Lung (tissue), 12 donors: ENCODE results near the gene TENT5C. TPM values are rescaled to one million over a fixed set of nuclear protein-coding genes. Genes with fewer than 3 reads are reported as not detected.

ENCODE experiments used
- ATAC-seq: fragments of 200-7000 bp; cut with Tn5 transposase; one replicate; pipeline ENCODE4 v1.9.1; 2020; ENCODE audit warnings: moderate number of reproducible peaks; ENCODE audit not compliant: insufficient read depth, low FRiP score
- DNase-seq, 3 donors: peaks; one replicate each; pipeline ENCODE4 v3.0.0-alpha.2; 2013 to 2017
- H3K27ac ChIP-seq, 2 donors: one replicate each; pipeline ENCODE4 v1.5.1; 2013; ENCODE audit warnings: mild to moderate bottlenecking in 2 of 2, moderate library complexity in 2 of 2, control low read depth in 1 of 2, inconsistent platforms in 1 of 2, low read depth in 1 of 2, low read length in 1 of 2
- H3K27me3 ChIP-seq, 3 donors: one replicate each; pipeline ENCODE4 v1.5.1; 2013; ENCODE audit warnings: low read length in 2 of 3; ENCODE audit not compliant: control insufficient read depth in 3 of 3, insufficient read depth in 3 of 3
- H3K36me3 ChIP-seq, 4 donors: one replicate each; pipeline ENCODE4 v1.5.1; 2013; ENCODE audit warnings: low read length in 4 of 4, mild to moderate bottlenecking in 1 of 4, moderate library complexity in 1 of 4; ENCODE audit not compliant: control insufficient read depth in 4 of 4, insufficient read depth in 4 of 4
- H3K4me1 ChIP-seq, 5 donors: one replicate each; pipeline ENCODE4 v1.5.1; 2013; ENCODE audit warnings: low read length in 5 of 5, mild to moderate bottlenecking in 2 of 5, moderate library complexity in 1 of 5; ENCODE audit not compliant: control insufficient read depth in 5 of 5, insufficient read depth in 5 of 5
- H3K4me3 ChIP-seq: one replicate; pipeline ENCODE4 v1.5.1; 2013; ENCODE audit warnings: mild to moderate bottlenecking, control low read depth, moderate library complexity
- H3K9ac ChIP-seq, 2 donors: one replicate each; pipeline ENCODE4 v1.5.1; 2013; ENCODE audit warnings: low read length in 2 of 2, control low read depth in 1 of 2; ENCODE audit not compliant: insufficient read depth in 1 of 2
- H3K9me3 ChIP-seq, 4 donors: one replicate each; pipeline ENCODE4 v1.5.1; 2013; ENCODE audit warnings: low read length in 3 of 4, mild to moderate bottlenecking in 1 of 4, moderate library complexity in 1 of 4; ENCODE audit not compliant: control insufficient read depth in 4 of 4, insufficient read depth in 3 of 4
- WGBS, 2 donors: extraction: QIAGEN DNeasy Blood & Tissue Kit; methylation state at CpG; one replicate each; pipeline ENCODE4 v1.1.7; 2013; 5-methylcytosine and 5-hydroxymethylcytosine counted together
- polyA plus RNA-seq, 2 donors: library from polyadenylated mRNA; stranded (reverse); fragments of 200-250 nt; gene quantifications; one replicate each; pipeline ENCODE4 v1.2.1, GENCODE V29; 2013
- total RNA-seq, 2 donors: library from RNA; depleted of rRNA in 1 of 2; stranded (reverse); fragments of >200 nt in 1 of 2; gene quantifications; one replicate each; pipeline ENCODE4 v1.2.1, GENCODE V29; 2014 to 2021
- TF ChIP-seq, protein P1 (sequence below): IDR thresholded peaks from 2 replicates; pipeline ENCODE4 v1.5.1; 2012; ENCODE audit warnings: mild to moderate bottlenecking; ENCODE audit errors: control extremely low read depth, extremely low read depth
- donor health status: control.
- donor health status: control.
- donor health status: Bipolar disorder and iron deficiency.
- donor health status: healthy.
- donor health status: DM: yes; HTN: yes; CAD: no.

The TENT5C gene
- total and polyA plus RNA-seq, 4 donors, result 2.7 to 39.0 (median 17.5) TPM

DNA sequence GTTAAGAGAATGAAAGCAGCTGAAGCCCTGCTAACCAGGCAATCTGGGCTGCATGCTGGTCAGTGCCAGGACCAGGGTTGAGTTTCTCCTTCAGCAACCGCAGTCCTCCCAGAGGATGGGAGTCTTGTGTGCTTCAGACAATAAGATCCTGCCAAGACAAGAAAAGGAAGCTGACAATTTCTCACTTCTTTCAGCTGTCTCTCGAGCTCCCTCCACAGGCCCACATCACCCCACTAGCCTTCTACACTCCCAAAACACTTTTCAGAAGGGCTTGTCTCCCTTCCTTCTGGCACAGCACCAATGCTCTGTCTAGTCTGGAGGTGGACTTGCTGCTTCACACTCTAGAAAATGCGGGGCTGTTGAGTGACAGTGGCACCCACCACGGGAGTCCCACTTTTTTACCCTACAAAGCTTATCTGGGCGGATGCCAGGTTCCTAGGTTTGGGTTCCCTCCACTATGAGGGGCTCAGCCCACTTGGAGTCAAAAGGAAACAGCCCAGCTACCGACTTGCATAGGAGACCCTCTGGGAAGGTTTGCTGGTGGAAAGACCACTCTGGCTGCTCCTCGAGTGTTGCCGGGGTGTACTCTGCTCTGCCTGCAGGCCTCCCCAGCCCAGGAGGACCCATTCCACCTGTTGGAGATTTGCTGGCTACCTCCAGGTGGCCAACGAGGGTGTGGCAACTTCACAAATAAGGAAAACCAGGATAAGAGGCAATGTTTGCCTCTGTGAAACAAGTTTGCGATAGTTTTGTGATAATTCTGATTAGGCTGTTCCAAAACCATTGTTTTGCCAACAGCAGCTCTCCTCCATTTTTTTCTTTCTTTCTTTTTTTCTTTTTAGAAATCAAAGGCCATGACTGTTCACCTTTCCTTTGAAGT, 68.9 kb downstream of the TENT5C start:
- peaks cover 0 to 5% (median 5%) of the 10 kb centered on the region in 5 donors for H3K4me1 ChIP-seq
- no peaks in the 10 kb centered on the region for H3K9me3 ChIP-seq
- ATAC-seq, result no peak
- H3K4me3 ChIP-seq, result no peak overlapping the region
- H3K27ac ChIP-seq, result no peak overlapping the region
- H3K27me3 ChIP-seq, result no peaks in the 10 kb centered on the region
- no peak for DNase-seq
- no peak overlapping the region for H3K9ac ChIP-seq
- 69 to 73% methylated on average over 10 of the region's 10 CpGs for WGBS, 2 donors
- no peaks in the 10 kb centered on the region for H3K36me3 ChIP-seq
- TF ChIP-seq, protein P1, sequence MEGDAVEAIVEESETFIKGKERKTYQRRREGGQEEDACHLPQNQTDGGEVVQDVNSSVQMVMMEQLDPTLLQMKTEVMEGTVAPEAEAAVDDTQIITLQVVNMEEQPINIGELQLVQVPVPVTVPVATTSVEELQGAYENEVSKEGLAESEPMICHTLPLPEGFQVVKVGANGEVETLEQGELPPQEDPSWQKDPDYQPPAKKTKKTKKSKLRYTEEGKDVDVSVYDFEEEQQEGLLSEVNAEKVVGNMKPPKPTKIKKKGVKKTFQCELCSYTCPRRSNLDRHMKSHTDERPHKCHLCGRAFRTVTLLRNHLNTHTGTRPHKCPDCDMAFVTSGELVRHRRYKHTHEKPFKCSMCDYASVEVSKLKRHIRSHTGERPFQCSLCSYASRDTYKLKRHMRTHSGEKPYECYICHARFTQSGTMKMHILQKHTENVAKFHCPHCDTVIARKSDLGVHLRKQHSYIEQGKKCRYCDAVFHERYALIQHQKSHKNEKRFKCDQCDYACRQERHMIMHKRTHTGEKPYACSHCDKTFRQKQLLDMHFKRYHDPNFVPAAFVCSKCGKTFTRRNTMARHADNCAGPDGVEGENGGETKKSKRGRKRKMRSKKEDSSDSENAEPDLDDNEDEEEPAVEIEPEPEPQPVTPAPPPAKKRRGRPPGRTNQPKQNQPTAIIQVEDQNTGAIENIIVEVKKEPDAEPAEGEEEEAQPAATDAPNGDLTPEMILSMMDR, result no peak

DNA sequence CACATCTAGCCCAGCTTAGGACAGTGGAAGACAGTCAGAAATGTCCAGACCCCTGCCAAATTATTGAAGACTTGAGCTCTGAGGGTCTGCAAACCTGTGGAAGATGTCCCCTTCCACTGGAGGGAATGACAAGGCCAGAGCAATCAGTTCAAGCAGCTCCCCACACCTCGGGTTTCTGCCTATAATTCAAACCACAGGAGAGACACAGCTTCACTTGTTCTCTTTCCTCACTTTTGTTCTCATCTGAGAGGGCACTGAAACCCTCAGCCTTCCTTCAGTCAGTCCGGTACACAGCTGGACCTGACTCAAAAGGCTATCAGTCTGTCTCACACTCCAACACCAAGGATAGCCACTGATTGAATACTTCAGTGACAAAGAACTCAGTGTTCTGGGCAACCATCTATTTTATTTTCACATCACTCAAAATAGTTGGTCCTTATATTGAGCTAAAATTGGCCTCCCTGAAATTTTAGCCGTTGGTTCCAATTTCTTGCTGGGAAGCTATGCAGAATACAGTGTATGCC, 70.1 kb downstream of the TENT5C start:
- TF ChIP-seq, protein P1, result no peak
- H3K36me3 ChIP-seq, result no peaks in the 10 kb centered on the region
- no peak overlapping the region for H3K4me3 ChIP-seq
- DNase-seq (no peak), ATAC-seq (no peak)
- H3K4me1 ChIP-seq, result peaks cover 0 to 5% (median 5%) of the 10 kb centered on the region in 5 donors
- H3K9me3 ChIP-seq, result no peaks in the 10 kb centered on the region
- H3K9ac ChIP-seq, result no peak overlapping the region
- peak overlapping the region in 1 of 2 donors; percentile 37 for H3K27ac ChIP-seq
- 77 to 84% methylated on average over 3 of the region's 3 CpGs for WGBS, 2 donors
- no peaks in the 10 kb centered on the region for H3K27me3 ChIP-seq

GRCh38 chr1:117676615-117677130, 70.8 kb downstream of the TENT5C start:
- DNase-seq (no peak), ATAC-seq (no peak)
- TF ChIP-seq, protein P1, result no peak
- no peaks in the 10 kb centered on the region for H3K36me3 ChIP-seq
- no peaks in the 10 kb centered on the region for H3K9me3 ChIP-seq
- 82 to 83% methylated on average over 7 of the region's 7 CpGs for WGBS, 2 donors
- no peaks in the 10 kb centered on the region for H3K27me3 ChIP-seq
- H3K4me3 ChIP-seq, result no peak overlapping the region
- H3K4me1 ChIP-seq, result peaks cover 0 to 5% (median 5%) of the 10 kb centered on the region in 5 donors
- H3K9ac ChIP-seq, result no peak overlapping the region
- peak overlapping the region in 1 of 2 donors; percentile 37 for H3K27ac ChIP-seq

Other genes starting within 250 kb of the TENT5C start
- 10 to 100 TPM; 39.3 to 56.3 TPM for gene MAN1A2, start 238.6 kb upstream of the TENT5C start, total RNA-seq
- 10 to 100 TPM in 1 of 2 donors, 1 to 10 TPM in 1; 6.4 to 11.3 TPM for gene MAN1A2, start 238.6 kb upstream of the TENT5C start, polyA plus RNA-seq